C4-2B (cell line): ENCODE measurements around the gene EFNA3.

Experiments
- H3K27ac ChIP-seq: fragments of 450-650 bp; 2 replicates; pipeline ENCODE4 v1.5.1; 2017
- ZFX ChIP-seq: fragments of 450-650 bp; IDR thresholded peaks from 2 replicates; pipeline ENCODE4 v1.6.1; 2017
- TF ChIP-seq, protein P1 (sequence below): fragments of 450-650 bp; conservative IDR thresholded peaks from 2 replicates; pipeline ENCODE4 v1.5.1; 2017; ENCODE audit warnings: mild to moderate bottlenecking

Gene EFNA3

DNA sequence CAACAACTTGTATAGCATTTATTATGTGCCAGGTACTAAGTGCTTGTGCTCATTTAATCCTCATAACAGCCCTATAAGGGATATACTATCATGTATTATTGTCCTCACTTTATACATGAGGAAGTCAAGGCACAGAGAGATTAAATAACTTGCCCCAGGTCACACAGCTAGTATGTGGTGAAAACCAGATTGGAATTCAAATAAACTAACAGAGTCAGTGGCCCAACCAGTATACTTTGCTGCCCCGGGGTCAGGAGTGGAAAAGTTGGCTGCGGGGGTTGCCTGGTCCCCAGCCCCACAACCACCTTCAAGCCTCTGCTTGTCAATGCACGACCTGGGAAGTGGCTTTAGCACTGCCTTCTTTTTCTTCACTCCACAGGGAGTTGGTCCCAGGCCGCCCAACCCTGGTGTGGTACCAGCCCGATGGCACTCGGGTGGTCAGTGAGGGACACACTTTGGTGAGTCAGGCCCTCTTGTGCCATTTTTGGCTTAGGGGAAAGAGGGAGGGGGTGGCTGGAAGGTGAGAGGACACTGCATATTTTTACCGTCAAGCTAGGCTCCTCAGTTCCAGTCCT lies 25.0 kb upstream of the EFNA3 start:
- TF ChIP-seq, protein P1, sequence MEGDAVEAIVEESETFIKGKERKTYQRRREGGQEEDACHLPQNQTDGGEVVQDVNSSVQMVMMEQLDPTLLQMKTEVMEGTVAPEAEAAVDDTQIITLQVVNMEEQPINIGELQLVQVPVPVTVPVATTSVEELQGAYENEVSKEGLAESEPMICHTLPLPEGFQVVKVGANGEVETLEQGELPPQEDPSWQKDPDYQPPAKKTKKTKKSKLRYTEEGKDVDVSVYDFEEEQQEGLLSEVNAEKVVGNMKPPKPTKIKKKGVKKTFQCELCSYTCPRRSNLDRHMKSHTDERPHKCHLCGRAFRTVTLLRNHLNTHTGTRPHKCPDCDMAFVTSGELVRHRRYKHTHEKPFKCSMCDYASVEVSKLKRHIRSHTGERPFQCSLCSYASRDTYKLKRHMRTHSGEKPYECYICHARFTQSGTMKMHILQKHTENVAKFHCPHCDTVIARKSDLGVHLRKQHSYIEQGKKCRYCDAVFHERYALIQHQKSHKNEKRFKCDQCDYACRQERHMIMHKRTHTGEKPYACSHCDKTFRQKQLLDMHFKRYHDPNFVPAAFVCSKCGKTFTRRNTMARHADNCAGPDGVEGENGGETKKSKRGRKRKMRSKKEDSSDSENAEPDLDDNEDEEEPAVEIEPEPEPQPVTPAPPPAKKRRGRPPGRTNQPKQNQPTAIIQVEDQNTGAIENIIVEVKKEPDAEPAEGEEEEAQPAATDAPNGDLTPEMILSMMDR, result no peak
- TF ChIP-seq ZFX, result no peak
- H3K27ac ChIP-seq, result no peak overlapping the region

DNA sequence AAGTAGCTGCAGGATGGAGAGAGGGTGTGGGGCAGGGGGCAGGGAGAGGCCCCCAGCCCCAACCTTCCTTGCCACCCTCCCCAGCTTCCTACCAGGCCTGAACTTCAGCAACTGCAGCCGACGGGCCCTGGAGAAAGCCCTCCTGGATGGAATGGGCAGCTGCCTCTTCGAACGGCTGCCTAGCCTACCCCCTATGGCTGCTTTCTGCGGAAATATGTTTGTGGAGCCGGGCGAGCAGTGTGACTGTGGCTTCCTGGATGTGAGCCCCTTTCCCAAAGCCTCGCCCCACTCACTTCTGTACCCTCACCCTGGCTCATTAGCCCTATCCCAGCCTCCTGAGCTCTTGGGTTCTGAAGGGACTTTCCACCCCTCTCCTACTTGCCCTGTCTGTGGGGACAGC lies 21.5 kb upstream of the EFNA3 start:
- TF ChIP-seq, protein P1, result no peak
- no peak for TF ChIP-seq ZFX

GRCh38 chr1:155057788-155058211 lies 20.8 kb upstream of the EFNA3 start:
- H3K27ac ChIP-seq, result no peak overlapping the region
- TF ChIP-seq ZFX, result no peak
- TF ChIP-seq, protein P1, result no peak; the same call in 1 of the 2 replicates

More for the DNA sequence above, 21.5 kb upstream of the EFNA3 start:
- no peak overlapping the region for H3K27ac ChIP-seq

DNA sequence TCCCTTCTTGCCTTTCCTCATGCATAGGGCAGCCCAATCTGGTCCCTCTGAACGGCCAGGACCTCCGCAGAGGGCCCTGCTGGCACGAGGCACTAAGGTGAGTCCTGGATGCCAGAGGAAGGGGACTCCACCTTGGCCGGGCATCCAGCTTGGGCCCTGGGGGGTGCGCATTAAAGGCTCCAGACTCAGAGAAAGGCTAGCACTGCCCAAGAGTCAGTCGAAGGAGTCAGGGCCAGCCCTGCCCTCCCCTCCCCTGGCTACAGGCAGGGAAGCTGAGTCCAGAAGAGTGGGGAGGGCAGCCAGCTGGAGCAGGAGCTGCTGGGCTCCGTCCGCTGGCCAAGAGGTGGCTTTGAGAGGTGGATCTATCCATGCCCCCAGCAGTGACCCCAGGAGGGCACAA lies 17.9 kb upstream of the EFNA3 start:
- H3K27ac ChIP-seq, result no peak overlapping the region; the same call in 1 of the 2 replicates
- TF ChIP-seq, protein P1, result no peak
- TF ChIP-seq ZFX, result no peak

GRCh38 chr1:155061381-155062150 lies 17.1 kb upstream of the EFNA3 start:
- no peak for TF ChIP-seq ZFX
- TF ChIP-seq, protein P1, result peak; percentile 98
- H3K27ac ChIP-seq, result peak overlapping the region; percentile 0; the same call in 1 of the 2 replicates

DNA sequence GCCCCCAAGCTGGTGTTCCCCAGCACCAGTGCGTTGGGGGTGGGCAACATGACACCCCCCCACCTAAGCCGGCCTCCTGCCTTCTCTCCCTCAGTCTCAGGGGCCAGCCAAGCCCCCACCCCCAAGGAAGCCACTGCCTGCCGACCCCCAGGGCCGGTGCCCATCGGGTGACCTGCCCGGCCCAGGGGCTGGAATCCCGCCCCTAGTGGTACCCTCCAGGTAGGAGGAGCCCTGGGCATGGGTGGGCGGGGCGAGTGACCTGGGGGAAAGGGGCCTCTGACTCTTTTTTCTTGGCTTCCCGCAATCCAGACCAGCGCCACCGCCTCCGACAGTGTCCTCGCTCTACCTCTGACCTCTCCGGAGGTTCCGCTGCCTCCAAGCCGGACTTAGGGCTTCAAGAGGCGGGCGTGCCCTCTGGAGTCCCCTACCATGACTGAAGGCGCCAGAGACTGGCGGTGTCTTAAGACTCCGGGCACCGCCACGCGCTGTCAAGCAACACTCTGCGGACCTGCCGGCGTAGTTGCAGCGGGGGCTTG lies 16.4 kb upstream of the EFNA3 start:
- TF ChIP-seq, protein P1, result no peak
- TF ChIP-seq ZFX, result no peak
- peak overlapping the region; percentile 0; the same call in 1 of the 2 replicates for H3K27ac ChIP-seq

DNA sequence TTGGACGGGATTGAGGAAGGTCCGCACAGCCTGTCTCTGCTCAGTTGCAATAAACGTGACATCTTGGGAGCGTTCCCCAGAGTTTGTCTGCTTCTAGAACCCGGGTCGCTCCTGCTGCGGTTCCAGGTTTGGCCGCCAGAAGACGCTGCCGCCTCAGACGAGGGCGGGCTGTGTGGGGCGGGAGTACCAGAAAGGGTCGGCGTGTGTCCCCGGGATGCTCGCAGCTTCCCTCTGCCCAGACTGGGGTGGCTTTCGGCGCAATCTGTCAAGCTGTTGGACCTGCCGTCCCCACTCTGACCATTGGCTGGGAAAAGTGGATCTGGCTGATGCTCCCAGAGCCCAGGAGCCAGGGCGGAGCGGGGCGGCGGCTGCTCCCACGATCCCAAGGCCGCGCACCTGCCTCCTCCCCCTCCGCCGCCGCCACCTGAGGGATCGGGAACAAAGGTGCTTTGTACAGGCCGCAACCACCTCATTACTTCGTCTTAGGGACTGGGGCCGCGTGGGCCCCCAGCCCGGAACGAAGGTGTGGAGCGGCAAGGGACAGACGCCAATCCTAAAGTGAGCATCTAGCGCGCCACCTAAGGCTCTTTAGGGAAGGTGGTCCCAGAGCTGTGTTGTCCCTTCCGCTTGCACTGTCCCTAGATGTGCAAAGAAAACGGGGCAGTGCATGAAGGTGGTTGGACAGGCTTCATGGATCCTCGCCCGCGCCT lies 15.8 kb upstream of the EFNA3 start:
- no peak for TF ChIP-seq ZFX
- TF ChIP-seq, protein P1, result no peak
- H3K27ac ChIP-seq, result peak overlapping the region; percentile 91
